SU-DHL-6 (cell line): Measurements from ENCODE around the gene CPNE5.

Source experiments
- EZH2phosphoT487 ChIP-seq: fragments of 200-600 bp; sonication (generic), shearing (Covaris generic); conservative IDR thresholded peaks from 2 replicates; pipeline ENCODE4 v1.6.1; 2018; ENCODE audit warnings: mild to moderate bottlenecking, antibody characterized with exemption, low read length, moderate library complexity, mixed read lengths
- TF ChIP-seq, protein P1 (sequence below): fragments of 200-600 bp; sonication (generic); IDR thresholded peaks from one replicate; pipeline ENCODE4 v1.5.1; 2017; ENCODE audit warnings: antibody characterized with exemption, mild to moderate bottlenecking, low read length, moderate library complexity; ENCODE audit not compliant: insufficient read depth, poor library complexity, severe bottlenecking

DNA sequence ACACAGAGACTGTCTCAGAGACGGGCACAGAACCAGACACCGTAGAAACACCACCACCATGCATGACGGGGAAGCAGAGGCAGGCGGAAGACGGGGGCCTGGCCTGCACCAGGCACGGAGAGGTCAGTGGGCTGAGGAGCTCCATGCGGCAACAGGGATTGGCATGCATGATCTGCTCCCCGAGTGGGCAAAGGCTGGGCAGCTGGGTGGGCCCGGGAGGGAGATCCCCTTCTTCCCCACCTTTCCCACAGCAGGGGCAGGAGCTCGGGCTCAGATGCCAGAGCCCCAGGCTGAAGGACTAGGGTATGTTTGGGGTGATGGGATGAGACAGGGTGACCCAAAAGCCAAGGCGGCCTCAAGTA lies 98.4 kb downstream of the CPNE5 start:
- TF ChIP-seq, protein P1, sequence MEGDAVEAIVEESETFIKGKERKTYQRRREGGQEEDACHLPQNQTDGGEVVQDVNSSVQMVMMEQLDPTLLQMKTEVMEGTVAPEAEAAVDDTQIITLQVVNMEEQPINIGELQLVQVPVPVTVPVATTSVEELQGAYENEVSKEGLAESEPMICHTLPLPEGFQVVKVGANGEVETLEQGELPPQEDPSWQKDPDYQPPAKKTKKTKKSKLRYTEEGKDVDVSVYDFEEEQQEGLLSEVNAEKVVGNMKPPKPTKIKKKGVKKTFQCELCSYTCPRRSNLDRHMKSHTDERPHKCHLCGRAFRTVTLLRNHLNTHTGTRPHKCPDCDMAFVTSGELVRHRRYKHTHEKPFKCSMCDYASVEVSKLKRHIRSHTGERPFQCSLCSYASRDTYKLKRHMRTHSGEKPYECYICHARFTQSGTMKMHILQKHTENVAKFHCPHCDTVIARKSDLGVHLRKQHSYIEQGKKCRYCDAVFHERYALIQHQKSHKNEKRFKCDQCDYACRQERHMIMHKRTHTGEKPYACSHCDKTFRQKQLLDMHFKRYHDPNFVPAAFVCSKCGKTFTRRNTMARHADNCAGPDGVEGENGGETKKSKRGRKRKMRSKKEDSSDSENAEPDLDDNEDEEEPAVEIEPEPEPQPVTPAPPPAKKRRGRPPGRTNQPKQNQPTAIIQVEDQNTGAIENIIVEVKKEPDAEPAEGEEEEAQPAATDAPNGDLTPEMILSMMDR, result no peak
- no peak for TF ChIP-seq EZH2phosphoT487
